ENCODE results near the gene FAM81A.

Gene FAM81A

GRCh38 chr15:59437817-59438624, at the start of gene FAM81A:
FAM81A (plus strand) TSS chr15:59438186; CDS start chr15:59458627, 20,441 bp downstream.
- peak; percentile 70 for DNase-seq (ENCODE audit: low spot score)

DNA sequence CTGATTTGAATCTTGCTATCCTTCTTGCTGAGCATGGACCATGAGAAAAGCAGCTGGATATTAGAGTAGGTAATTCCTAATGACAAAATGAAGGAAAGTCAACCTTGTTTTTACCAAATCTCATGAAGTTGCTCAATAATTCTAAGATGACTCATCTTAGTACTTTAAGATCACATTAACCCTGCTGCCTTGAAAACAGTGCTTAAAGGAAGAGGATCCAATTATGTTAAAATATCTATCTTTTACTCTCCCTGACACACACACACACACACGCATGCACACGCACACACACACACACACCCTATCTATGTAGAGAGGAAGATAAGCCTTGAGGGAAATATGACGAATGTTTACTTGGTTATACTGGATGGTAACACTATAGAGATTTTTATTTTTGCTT, 49.3 kb upstream of the FAM81A start:
- DNase-seq (ENCODE audit: low spot score), result no peak

DNA sequence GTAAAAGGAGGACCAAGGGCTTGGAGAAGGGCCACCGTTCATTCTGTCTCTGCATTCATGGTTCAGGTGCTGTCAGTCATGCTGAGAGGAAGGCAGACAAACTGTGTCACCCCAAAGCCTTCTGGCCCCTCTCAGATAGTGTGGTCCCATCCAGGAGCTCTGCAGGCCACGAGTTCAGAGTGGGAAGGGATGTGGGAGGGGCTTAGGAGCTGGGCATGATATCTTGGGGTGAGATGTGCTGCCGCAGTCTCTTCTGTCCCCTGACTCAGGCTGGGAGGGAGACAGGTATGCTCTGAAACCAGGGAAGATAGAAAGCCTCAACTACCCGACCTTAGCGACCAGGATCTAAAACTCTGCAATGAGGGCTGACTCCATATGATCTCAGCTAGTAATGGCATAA, 45.7 kb upstream of the FAM81A start:
- no peak for DNase-seq (ENCODE audit: low spot score)

DNA sequence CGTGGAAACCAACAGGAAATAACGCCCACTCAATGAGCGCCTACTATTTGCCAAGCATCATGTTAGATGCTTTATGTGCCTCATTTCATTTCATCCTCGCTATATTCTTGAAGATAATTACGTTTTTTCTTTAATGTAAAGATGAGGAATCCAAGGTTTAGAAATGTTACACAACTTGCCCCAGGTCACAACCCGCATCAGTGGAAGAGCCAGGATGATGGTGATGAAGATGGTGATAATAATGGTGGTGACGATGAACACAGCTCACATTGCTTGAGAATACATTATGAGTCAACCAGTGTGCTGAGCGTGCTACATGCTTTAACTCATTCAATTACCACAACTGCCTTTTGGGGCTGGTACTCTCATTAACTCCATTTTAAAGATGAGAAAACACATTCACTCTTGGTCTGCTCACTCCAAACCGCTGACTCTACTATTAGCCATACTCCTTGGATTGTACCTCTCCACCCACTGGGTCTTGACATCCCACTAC, 43.8 kb upstream of the FAM81A start:
- no peak for DNase-seq (ENCODE audit: low spot score)

DNA sequence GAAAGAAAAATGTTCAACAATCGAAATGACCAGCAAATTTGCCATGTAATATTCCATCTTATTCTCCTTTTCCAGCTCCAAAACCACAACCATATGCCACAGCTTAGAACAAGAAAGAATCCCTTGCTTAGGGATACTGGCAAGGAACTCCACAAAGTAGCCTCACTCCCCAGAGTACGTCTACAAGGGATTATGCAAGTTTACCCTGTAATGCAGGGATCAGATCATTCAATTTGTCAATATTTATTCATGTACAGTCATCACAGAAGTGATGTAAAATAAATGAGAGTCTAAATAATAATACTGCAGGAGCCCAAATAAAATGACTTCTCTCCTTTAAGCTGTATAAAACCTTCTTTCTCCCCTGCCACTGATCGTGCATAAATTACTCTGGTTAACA, 41.8 kb upstream of the FAM81A start:
- no peak for DNase-seq (ENCODE audit: low spot score)

- no peak for DNase-seq (ENCODE audit: low spot score)
These were observed 41.3 kb upstream of the FAM81A start for GRCh38 chr15:59396679-59397078.

- no peak for DNase-seq (ENCODE audit: low spot score)
These were observed 39.8 kb upstream of the FAM81A start for GRCh38 chr15:59398220-59398619.

- DNase-seq (ENCODE audit: low spot score), result peak; percentile 76
These were observed 38.4 kb upstream of the FAM81A start for GRCh38 chr15:59399465-59400102.

DNA sequence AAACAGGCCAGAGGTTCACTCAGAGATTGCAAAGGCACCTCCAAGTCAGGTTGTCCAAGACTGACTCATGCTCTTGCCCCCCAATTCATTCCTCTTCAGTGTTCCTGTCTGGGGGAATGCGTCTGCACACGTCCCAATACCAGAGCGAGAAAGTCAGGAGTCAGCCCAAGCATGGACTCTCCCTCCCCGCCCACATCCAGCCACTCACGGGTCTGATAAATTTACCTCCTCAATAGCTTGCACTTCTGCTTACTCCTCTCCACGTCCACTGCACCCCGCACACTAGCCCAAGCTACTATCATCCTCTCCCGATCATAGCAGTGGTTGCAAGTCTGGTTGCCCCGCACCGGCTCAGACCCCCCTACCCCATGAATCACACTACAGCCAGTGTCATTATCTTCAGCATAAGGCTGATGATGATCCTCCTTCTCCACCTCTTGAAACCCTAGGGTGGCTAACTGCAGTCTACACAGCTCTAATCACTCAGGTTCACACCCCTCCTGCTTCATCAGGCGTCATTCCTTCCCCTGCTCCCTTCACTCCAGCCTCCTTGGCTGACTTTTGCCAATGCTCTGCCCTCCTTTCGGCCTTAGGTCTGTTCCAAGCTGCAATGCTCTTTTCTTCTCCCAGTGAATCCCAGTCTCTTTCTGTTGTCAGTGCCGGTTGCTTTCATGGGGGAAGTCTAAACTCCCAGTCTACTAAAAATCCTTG, 37.7 kb upstream of the FAM81A start:
- no peak for DNase-seq (ENCODE audit: low spot score)

DNA sequence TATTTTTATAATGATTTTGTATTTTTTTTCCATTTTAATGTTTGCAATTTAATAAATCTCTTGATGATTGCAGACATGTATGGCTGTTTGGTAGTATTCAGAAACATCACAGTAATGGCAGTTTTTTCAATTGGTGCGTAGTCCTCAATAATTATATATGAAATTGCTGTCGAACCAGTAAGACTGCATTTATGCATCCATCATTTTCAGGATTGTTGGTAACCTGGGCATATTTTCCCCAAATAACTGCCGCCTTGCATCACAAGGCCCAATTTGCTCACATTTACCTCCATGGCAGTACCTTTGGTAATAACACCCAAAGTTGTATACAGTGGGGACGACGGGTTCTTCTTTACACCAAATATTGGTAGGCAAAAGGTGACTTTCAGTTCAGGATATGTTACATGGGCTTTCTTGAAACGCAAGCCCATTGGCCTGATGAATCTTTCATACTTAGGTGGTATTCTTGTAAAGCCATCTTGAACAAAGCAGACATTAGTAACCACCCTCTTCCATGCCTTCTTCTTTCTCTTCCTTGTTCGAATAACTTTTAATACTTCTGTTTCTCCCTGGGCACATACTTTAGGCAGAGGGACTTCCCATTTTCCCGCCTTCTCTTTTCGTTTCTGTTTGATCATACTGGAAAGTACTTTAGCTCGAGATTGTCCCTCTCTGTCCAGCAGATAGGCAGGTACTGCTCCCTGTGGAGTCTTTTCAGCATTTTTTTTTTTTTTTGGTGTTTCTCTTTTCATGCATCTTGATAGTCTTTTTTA, 36.7 kb upstream of the FAM81A start:
- DNase-seq (ENCODE audit: low spot score), result peak; percentile 37

DNA sequence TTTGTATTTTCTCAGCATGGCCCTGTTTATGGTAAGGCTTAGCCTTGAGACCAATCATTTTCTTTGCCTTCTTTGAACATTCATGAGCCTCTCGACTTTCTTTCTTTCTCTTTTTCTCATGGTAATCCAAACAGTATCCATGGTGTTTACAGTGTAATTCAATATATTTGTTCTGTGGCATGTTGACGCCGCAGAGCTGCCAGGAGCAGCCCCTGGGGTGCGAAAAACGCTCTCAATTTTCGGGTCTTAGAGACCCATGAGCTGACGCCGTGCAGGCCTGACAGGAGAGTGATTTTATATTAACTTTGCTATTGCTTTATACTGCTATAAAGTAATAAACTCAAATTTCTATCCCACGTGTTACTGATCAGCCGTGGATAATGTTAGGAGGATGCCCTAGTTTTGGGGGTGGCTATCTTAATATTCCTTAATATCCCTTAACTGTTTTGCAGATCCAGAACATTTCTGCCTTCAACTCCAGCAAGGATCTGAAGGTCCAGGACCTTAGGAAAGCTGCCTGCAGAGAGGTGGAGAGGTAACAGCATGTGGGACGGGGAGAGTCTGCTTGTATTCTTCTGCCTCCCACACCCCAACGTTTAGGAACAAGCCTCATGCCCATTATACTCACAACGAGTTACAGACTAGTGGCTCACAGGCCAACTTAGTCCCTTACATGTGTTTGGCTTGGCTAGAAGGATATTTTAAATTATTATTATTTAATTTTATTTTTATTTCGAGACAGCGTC, 36.0 kb upstream of the FAM81A start:
- DNase-seq (ENCODE audit: low spot score), result no peak

- DNase-seq (ENCODE audit: low spot score), result no peak
These were observed 32.9 kb upstream of the FAM81A start for GRCh38 chr15:59405079-59405478.

DNA sequence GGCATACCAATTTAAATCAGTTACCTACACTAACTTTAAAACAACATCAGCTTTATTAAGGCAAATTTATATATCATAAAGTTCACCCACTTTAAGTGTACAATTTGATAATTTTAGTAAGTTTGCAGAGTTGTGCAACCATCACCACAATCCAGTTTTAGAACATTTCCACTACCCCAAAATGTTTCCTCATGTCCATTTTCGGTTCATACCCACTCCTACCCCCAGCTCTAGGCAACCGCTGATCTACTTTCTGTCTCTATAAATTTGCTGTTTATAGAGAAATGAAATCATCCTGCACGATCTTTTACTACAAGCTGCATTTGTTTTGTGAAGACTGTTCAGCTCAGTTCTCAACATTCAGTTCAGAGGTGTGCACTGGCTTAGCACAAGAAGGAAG, 31.5 kb upstream of the FAM81A start:
- peak; percentile 47 for DNase-seq (ENCODE audit: low spot score)

DNA sequence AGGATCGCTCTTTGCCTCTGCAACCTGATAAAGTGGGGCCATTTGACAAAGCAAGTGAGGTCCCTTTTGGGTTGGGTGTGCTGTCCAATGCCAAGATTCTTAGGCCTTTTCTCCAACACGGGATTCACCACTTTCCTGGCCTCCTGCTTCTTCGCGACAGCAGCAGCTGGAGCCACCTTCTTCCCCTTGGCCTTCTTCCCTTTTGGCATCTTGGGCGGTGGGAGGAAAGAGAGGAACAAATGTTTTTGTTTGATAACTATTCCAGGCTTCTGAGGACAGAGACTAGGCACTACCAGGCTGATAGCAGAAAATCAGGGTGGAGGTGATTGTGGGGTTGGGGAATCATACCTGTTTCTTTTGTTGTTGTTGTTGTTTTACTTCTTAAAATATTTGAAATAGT, 30.0 kb upstream of the FAM81A start:
- no peak for DNase-seq (ENCODE audit: low spot score)

DNA sequence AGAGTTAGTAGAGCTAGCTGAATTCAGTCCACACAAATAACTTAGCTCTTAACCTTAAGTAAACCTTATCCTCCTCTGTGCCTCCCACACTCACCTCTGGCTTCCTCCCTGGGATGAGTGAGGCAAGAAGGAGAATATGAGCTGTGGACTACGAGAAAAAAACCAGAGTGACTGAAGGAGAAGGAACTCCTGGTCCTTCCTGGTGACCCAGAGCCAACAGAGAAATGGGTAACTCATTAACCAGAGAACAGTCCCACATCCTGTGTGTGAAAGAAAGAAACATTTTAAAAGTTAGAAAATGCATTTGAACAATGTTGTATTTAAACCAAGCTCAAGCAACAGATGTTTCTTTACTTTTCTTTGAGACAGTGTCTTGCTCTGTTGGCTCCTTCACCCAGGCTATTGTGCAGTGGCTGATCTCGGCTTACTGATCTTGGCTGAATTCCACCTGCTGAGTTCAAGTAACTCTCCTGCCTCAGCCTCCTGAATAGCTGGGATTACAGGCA, 27.5 kb upstream of the FAM81A start:
- DNase-seq (ENCODE audit: low spot score), result peak; percentile 16

DNA sequence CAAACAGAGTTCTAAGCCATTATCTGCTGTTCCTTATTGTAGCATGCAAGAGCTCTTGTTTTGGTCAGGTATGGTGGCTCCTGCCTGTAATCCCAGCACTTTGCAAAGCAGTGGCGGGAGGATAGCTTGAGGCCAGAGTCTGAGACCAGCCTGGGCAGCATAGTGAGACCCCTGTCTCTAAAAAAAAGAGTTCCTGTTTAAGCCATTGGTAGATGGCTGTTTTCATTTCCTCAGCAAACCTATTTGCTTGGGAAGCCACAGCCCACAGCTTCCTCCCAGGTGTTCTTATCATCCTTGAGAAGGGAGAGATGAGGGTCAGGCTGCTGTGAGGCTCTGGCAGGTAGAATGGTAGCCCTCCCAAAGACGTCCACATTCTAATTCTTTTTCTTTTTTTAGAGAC, 24.4 kb upstream of the FAM81A start:
- DNase-seq (ENCODE audit: low spot score), result no peak

DNA sequence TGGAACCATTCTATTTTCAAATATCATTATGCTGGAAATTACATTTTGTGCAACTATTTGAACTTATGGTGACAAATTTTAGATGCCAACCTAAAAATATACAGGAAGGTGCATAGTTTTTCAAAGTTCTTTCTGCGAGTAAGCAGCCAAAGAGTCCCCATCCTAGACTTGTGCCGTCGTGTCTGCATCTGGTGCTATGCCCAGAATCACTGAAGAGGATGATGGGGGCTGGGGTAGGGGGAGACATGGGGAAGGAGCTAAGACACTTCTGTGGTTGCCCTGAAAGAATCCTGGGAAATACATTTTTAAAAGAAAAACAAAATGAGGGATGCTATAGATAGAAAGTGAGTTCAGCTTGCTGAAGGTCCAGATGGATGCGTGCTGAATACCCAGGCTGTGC, 21.2 kb upstream of the FAM81A start:
- no peak for DNase-seq (ENCODE audit: low spot score)

DNA sequence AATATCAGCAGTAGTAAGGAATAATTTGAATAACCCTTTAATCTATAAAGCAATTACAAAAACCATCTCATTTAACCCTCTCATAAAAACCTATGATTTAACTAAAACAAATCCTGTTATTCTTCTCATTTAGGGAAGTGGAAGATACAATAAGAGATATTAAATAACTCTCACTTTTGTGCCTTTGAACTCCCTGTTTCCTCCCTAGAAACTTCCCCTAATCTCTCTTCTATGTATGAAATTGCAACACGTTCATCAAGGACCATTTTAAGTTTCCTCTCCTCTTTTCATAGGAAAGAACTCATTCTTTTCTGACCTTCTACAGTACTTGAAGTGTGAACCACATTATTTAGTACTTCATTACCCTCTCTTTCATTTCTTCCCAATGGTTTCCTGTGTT, 18.8 kb upstream of the FAM81A start:
- no peak for DNase-seq (ENCODE audit: low spot score)

GRCh38 chr15:59420108-59420507, 17.9 kb upstream of the FAM81A start:
- DNase-seq (ENCODE audit: low spot score), result no peak

GRCh38 chr15:59420986-59421618, 16.9 kb upstream of the FAM81A start:
- no peak for DNase-seq (ENCODE audit: low spot score)

GRCh38 chr15:59424616-59425015, 13.4 kb upstream of the FAM81A start:
- DNase-seq (ENCODE audit: low spot score), result no peak

Measured in pons (tissue), 1 donor.